Small intestine (tissue), 7 donors: ENCODE results near the gene RNPEPL1. TPM values are rescaled to one million over a fixed set of nuclear protein-coding genes. Genes with fewer than 3 reads are reported as not detected.

Experiments
- DNase-seq, 2 donors: peaks; one replicate each; pipeline versions ENCODE4 v3.0.0 to v3.0.0-alpha.2; 2013
- FAIRE-seq: peaks from 2 replicates; lab custom pipeline; 2012; peaks lifted over from hg19 to GRCh38; lab: Jason Lieb, UNC
- H3K27ac ChIP-seq, 3 donors: one replicate each; pipeline ENCODE4 v1.5.1; 2013; ENCODE audit warnings: low read length in 2 of 3, mild to moderate bottlenecking in 2 of 3, control low read depth in 1 of 3, inconsistent platforms in 1 of 3, low read depth in 1 of 3, moderate library complexity in 1 of 3
- H3K27me3 ChIP-seq, 3 donors: one replicate each; pipeline ENCODE4 v1.6.1; 2013; ENCODE audit warnings: low read length in 3 of 3, inconsistent platforms in 1 of 3; ENCODE audit not compliant: control insufficient read depth in 3 of 3, insufficient read depth in 3 of 3
- H3K36me3 ChIP-seq, 3 donors: one replicate each; pipeline ENCODE4 v1.6.1; 2013; ENCODE audit warnings: low read length in 3 of 3, inconsistent platforms in 1 of 3, low read depth in 1 of 3, mild to moderate bottlenecking in 1 of 3, moderate library complexity in 1 of 3; ENCODE audit not compliant: control insufficient read depth in 3 of 3, insufficient read depth in 2 of 3
- H3K4me1 ChIP-seq, 3 donors: one replicate each; pipeline ENCODE4 v1.6.1; 2013; ENCODE audit warnings: low read length in 2 of 3, inconsistent platforms in 1 of 3, low read depth in 1 of 3, mild to moderate bottlenecking in 1 of 3, moderate library complexity in 1 of 3; ENCODE audit not compliant: control insufficient read depth in 3 of 3, insufficient read depth in 2 of 3
- H3K4me3 ChIP-seq, 3 donors: one replicate each; pipeline ENCODE4 v1.5.1; 2013; ENCODE audit warnings: low read length in 3 of 3, control low read depth in 1 of 3, inconsistent platforms in 1 of 3, low read depth in 1 of 3, mild to moderate bottlenecking in 1 of 3, moderate library complexity in 1 of 3
- H3K9me3 ChIP-seq, 2 donors: one replicate each; pipeline ENCODE4 v1.6.1; 2013; ENCODE audit warnings: low read depth in 1 of 2, low read length in 1 of 2; ENCODE audit not compliant: control insufficient read depth in 2 of 2, insufficient read depth in 1 of 2
- WGBS, 3 donors: extraction: QIAGEN DNeasy Blood & Tissue Kit; methylation state at CpG; one replicate each; pipeline ENCODE4 v1.1.7; 2013; 5-methylcytosine and 5-hydroxymethylcytosine counted together
- polyA plus RNA-seq, 4 donors: library from polyadenylated mRNA; stranded (reverse) in 3 of 4; unstranded in 1 of 4; fragments of 200-250 nt in 3 of 4; fragments of 120-200 nt in 1 of 4; gene quantifications; one replicate each; pipeline versions ENCODE4 v1.2.1 to v1.2.3, GENCODE V29; 2013
- donor health status: healthy with polysubstance abuse.
- donor health status: control.
- donor health status: control.
- donor health status: Bipolar disorder and iron deficiency.
- donor health status: healthy.

Gene RNPEPL1
- polyA plus RNA-seq, 4 donors: 63.6 to 149 (median 115) TPM

DNA sequence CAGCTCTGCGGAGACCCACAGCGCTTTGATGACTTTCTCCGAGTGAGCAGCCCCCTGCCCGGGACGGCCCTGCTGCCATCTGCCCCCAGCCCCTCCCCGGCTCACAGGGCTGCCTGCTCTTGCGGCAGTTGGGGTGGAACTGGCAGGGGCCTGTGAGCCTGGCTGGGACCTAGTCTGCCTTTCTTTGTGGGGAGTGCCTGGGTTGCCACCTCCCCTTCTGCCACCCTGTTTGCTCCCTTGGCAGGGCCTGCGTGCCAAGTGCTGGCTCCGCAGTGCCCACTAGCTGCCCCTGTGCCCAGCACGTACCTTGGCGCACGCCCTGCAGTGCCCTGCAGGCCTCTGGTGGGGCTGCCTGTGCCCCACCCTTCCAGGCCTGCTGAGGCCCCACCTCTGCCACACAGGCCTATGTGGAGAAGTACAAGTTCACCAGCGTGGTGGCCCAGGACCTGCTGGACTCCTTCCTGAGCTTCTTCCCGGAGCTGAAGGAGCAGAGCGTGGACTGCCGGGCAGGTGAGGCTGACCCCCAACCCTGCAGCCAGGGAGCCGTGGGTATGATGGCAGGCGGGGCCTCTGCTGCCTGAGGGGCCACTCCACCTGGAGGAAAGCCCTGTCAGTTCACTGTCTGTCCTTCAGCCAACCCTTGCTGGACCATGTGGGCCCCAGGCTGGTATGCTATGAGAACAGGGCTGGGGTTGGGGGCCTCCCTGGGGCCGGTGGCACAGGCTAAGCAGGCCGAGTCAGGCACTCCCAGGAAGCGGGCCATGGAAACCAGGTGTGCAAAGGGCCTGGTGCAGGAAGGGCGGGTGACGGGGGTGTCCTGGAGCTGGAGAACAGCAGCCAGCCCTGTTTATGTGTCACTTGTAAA is 7.0 kb downstream of the RNPEPL1 start:
- H3K27ac ChIP-seq: no peak overlapping the region

DNA sequence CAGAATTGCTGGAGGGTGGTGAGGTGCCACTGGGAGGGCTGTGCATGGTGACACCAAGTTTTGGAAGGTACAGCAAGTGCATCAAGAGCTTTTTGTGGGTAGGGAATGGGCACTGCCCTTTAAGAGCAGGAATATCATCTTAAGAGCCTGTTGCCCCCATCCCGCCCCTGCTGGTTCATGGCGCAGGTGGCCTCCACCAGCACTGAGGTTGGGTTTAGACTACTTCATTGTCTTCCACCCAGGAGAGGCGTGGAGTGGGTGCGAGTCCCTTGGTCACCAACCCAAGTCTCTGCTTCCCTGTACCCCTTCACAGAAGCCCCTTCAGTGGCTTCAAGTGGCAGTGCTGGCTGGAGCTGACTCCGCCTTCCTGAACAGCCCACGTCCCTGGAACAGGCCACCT is 7.8 kb downstream of the RNPEPL1 start:
- H3K4me3 ChIP-seq: no peak overlapping the region
- no peaks in the 10 kb centered on the region for H3K9me3 ChIP-seq
- 79 to 86% (median 82%) methylated on average over 6 of the region's 6 CpGs for WGBS, 3 donors
- FAIRE-seq: no peak
- DNase-seq: no peak
- H3K27ac ChIP-seq: no peak overlapping the region
- H3K4me1 ChIP-seq: peaks cover 4 to 25% (median 6%) of the 10 kb centered on the region in 3 donors
- H3K36me3 ChIP-seq: peaks cover 7 to 86% (median 20%) of the 10 kb centered on the region in 3 donors
- no peaks in the 10 kb centered on the region for H3K27me3 ChIP-seq

More for the DNA sequence above, 7.0 kb downstream of the RNPEPL1 start:
- no peak overlapping the region for H3K4me3 ChIP-seq
- FAIRE-seq (no peak), DNase-seq (no peak)
- no peaks in the 10 kb centered on the region for H3K9me3 ChIP-seq
- 84 to 89% (median 88%) methylated on average over 23 of the region's 23 CpGs for WGBS, 3 donors
- H3K4me1 ChIP-seq: peaks cover 4 to 18% (median 6%) of the 10 kb centered on the region in 3 donors
- H3K27me3 ChIP-seq: no peaks in the 10 kb centered on the region
- H3K36me3 ChIP-seq: peaks cover 7 to 89% (median 20%) of the 10 kb centered on the region in 3 donors

DNA sequence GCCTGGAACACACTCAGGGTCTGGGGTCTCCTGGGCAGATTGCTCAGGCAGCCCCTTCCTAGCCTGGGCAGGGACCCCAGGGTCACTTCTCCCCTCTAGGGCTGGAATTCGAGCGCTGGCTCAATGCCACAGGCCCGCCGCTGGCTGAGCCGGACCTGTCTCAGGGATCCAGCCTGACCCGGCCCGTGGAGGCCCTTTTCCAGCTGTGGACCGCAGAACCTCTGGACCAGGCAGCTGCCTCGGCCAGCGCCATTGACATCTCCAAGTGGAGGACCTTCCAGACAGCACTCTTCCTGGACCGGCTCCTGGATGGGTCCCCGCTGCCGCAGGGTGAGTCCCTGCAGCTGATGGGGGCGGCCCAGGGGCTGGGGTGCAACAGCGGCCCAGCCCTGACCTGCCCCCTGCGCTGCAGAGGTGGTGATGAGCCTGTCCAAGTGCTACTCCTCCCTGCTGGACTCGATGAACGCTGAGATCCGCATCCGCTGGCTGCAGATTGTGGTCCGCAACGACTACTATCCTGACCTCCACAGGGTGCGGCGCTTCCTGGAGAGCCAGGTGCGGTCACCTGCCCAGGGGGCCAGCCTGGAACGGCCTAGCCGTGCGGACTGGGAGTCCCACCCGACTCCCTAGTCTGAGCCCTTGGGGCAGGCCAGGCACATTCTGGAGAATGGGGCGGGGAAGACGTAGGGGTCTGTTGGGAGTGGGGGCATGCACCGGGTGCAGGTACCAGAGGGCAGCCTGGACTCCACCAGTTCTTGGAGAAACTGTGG is 8.3 kb downstream of the RNPEPL1 start:
- FAIRE-seq: no peak
- H3K4me1 ChIP-seq: peaks cover 4 to 25% (median 6%) of the 10 kb centered on the region in 3 donors
- peaks cover 0 to 3% of the 10 kb centered on the region in 2 donors for H3K9me3 ChIP-seq
- peaks cover 7 to 85% (median 20%) of the 10 kb centered on the region in 3 donors for H3K36me3 ChIP-seq
- H3K27me3 ChIP-seq: no peaks in the 10 kb centered on the region
- no peak overlapping the region for H3K27ac ChIP-seq
- no peak for DNase-seq
- WGBS, 3 donors: 92 to 93% (median 93%) methylated on average over 25 to 32 of the region's 32 CpGs
- no peak overlapping the region for H3K4me3 ChIP-seq

DNA sequence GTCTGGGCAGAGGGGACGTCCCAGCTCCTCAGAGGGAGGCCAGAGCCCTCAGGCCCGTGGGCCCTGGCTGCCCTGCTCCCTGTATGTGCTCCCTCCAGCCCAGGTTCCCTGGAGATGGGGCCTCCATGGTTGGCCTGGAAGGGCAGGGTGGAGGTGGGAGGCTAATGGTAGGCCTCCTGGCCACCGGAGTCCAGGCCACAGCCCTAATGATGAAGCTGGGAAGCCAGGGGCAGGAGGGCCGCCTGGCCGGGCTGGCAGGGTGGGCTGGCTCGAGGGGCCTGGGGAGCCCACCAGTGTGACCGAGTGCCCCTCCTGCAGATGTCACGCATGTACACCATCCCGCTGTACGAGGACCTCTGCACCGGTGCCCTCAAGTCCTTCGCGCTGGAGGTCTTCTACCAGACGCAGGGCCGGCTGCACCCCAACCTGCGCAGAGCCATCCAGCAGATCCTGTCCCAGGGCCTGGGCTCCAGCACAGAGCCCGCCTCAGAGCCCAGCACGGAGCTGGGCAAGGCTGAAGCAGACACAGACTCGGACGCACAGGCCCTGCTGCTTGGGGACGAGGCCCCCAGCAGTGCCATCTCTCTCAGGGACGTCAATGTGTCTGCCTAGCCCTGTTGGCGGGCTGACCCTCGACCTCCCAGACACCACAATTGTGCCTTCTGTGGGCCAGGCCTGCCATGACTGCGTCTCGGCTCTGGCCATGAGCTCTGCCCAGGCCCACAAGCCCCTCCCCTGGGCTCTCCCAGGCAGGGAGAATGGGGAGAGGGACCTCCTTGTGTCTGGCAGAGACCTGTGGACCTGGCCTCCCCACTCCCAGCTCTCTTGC is 9.2 kb downstream of the RNPEPL1 start:
- DNase-seq: no peak
- no peak for FAIRE-seq
- H3K27ac ChIP-seq: no peak overlapping the region

DNA sequence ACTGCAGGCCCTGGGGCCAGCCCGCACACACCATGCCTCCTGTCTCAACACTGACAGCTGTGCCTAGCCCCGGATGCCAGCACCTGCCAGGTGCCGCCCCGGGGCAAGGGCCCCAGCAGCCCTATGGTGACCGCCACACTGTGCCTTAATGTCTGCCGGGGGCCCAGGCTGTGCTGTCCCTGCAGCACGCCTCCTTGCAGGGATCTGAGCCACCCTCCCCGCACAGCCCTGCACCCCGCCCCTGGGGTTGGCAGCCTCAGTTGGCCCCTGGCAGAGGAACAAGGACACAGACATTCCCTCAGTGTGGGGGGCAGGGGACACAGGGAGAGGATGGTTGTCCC is 9.8 kb downstream of the RNPEPL1 start:
- FAIRE-seq (no peak), DNase-seq (no peak)
- WGBS, 3 donors: 84 to 92% (median 87%) methylated on average over 9 of the region's 9 CpGs
- H3K27me3 ChIP-seq: no peaks in the 10 kb centered on the region
- no peak overlapping the region for H3K27ac ChIP-seq
- H3K4me1 ChIP-seq: peaks cover 4 to 25% (median 6%) of the 10 kb centered on the region in 3 donors
- no peak overlapping the region for H3K4me3 ChIP-seq
- H3K9me3 ChIP-seq: peaks cover 0 to 8% of the 10 kb centered on the region in 2 donors
- peaks cover 5 to 74% (median 20%) of the 10 kb centered on the region in 3 donors for H3K36me3 ChIP-seq

More for the DNA sequence above, 9.2 kb downstream of the RNPEPL1 start:
- WGBS, 3 donors: 83 to 88% (median 87%) methylated on average over 19 to 26 of the region's 26 CpGs
- no peak overlapping the region for H3K4me3 ChIP-seq
- H3K9me3 ChIP-seq: peaks cover 0 to 8% of the 10 kb centered on the region in 2 donors
- H3K36me3 ChIP-seq: peaks cover 5 to 78% (median 20%) of the 10 kb centered on the region in 3 donors
- H3K4me1 ChIP-seq: peaks cover 4 to 25% (median 6%) of the 10 kb centered on the region in 3 donors
- no peaks in the 10 kb centered on the region for H3K27me3 ChIP-seq

DNA sequence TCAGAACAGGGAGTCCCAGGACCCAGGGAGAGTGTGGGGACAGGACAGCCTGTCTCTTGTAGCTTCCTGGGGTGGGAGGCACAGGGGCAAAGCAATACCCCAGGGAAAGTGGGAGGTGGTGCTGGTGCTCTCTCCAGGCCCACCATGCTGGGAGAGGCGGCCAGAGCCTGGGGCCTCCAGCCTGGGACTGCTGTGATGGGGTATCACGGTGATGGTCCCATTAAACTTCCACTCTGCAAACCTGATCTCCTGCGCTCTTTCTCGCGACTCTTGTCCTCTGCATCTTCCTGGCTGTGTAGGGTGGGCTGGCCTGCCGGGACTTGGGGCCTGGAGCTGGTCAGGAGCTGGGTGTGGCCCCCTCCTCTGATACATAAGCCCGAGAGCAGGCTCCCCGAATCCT is 10.2 kb downstream of the RNPEPL1 start:
- peaks cover 5 to 74% (median 20%) of the 10 kb centered on the region in 3 donors for H3K36me3 ChIP-seq
- FAIRE-seq (no peak), DNase-seq (no peak)
- H3K9me3 ChIP-seq: peaks cover 0 to 8% of the 10 kb centered on the region in 2 donors
- H3K27ac ChIP-seq: no peak overlapping the region
- 91 to 95% (median 91%) methylated on average over 8 of the region's 8 CpGs for WGBS, 3 donors
- no peaks in the 10 kb centered on the region for H3K27me3 ChIP-seq
- peaks cover 4 to 25% (median 6%) of the 10 kb centered on the region in 3 donors for H3K4me1 ChIP-seq
- H3K4me3 ChIP-seq: no peak overlapping the region

DNA sequence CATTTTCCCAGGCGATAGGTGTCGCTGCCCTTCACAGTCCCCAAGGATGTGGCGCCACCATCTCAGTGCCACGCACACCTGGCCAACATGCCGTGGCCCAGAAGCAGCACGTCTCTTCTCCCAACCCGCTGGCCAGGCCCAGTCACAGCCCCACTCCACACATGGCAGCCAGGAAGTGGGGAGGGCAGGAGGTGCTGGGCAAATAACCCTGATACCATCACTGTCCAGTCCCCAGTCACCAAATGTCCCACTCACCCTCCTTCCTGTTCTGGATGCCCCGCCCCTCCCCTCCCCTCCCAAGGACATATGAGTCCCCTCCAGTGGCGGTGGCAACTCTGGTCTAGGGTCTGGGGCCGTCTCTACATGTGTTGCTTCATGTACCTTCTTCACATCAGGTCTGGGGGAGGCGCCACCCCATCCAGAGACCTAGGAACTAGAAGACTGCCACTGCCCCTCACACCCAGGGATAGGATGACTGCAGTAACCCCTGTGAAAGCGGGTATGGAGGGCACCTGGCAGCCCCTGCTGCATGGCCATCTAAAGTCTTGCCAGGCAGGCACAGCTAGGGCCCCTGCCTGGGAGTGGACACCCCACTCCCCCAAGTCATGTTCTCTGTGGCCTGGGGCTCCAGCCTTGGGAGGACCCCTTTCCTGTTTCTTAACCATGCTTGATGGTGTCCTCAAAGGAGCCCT is 10.9 kb downstream of the RNPEPL1 start:
- Histone ChIP-seq H3K27ac (peak overlapping the region; percentile 66 to 80 (median 72)), H3K4me1 (peaks cover 4 to 25% (median 6%) of the 10 kb centered on the region in 3 donors), H3K9me3 (peaks cover 0 to 8% of the 10 kb centered on the region in 2 donors), H3K27me3 (no peaks in the 10 kb centered on the region), H3K4me3 (no peak overlapping the region), H3K36me3 (peaks cover 5 to 71% (median 20%) of the 10 kb centered on the region in 3 donors)
- no peak for FAIRE-seq
- DNase-seq: no peak
- 86 to 93% (median 89%) methylated on average over 12 of the region's 12 CpGs for WGBS, 3 donors
